Stimulated activated naive CD8-positive, alpha-beta T cell treated with anti-CD3 and anti-CD28 coated beads, Interleukin-15, Interleukin-2, amounts not matched to agents 100 U/mL and 50 U/mL, for 24 hours (primary cell): ENCODE measurements around the gene RNF227.
"Not testable (repeated sequence)": the region's sequence is repeated elsewhere in the genome, so short reads cannot be mapped to it uniquely, and the experiment has no call there.

Experiments used
- ATAC-seq: fragments of 150-1000 bp; cut with Tn5 transposase; one replicate; pipeline ENCODE4 v1.10.0; 2021
- DNase-seq: peaks from one replicate; pipeline ENCODE4 v3.0.0; 2021

The RNF227 gene

DNA sequence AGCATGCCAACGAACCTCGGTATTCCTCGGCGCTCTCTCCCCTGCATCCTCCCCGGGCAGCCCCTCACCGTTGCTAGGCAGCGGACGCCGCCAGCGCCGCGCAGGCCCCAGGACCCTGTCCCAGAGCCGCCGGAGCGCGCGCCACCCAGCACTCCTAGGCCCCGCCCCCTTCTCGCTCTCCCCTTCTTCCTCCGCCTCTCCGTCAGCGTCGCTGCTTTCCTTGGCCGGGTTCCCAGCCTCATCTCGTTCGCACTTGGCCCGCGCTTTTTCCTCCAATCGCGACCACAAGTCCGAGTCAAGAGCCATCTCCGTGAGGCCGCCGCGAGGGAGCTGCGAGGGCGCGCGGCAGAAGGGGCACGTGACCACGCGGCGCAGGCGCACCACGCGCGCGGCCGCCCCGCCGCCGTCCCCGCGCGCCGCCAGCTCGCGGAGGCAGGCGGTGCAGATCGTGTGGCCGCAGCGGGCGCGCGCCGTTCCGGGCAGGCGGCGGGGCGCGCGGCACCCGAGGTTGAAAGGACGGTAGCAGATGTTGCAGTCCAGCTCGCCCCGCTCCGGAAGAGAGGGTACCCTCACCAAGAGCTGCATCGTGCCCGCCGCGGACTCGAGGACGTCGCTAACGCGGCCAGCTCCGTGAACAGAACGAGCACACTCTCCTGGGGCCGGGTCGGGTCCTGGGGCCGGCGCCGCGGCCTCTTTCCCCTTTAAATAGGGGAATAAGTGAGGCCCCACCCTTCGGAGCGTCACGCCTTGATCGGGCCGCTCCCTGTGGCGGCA, at the start of gene RNF227:
Gene RNF227, minus strand, starts transcription at position 679 of the 774 bp plus-strand sequence. Its CDS starts 94 bp downstream, at position 585.
- DNase-seq (peak; percentile 93), ATAC-seq (peak; percentile 83)

DNA sequence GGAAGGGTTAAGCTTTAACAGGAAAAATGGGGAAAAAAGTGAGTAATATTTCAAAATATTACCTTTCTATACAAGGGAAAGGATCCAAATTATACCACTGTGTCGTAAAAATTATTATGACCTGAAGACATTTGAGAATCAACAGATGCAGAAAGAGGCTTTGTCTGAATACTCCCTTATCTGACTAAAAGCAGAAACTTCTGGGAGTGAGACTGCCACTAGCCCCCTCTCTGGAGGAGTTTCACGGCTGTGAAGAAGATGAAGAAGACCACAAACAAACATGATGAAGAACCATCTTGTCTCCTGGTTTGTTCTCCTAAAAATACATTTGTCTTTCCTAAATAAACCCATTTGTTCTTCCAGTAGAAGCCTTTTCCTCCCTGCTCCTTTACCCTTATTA, 45.3 kb upstream of the RNF227 start:
- no peak for ATAC-seq

DNA sequence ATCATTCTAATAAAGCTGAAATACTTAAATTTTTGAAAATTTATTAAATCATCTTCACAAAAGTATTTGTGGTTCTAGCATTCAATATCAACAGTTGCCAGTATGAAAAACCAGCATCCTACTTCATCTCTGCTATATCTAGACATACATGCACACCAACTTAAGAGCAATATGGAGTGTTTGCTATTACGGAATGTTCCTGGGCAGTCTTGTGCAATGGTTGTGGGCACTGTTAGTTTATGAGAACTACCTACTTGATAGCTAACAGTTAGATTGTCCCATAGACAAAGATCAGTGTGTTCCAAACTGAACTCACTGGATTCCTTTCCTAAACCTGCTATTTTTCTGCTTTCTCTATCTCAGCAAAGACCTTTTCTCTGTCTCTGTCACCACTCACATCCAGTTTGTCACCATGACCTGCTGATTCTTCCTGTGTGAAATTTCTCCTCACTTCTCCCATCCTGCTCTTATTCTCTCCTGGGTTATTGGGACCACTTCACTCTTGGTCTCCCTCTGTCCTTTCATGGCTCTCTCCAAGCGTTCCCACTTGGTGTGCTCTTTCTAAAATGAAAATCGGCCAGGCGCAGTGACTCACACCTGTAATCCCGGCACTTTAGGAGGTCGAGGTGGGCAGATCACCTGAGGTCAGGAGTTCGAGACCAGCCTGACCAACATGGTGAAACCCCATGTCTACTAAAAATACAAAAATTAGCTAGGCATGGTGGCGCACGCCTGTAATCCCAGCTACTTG, 43.6 kb upstream of the RNF227 start:
- no peak for ATAC-seq
- no peak for DNase-seq

More for the DNA sequence above, 45.3 kb upstream of the RNF227 start:
- DNase-seq, result no peak

DNA sequence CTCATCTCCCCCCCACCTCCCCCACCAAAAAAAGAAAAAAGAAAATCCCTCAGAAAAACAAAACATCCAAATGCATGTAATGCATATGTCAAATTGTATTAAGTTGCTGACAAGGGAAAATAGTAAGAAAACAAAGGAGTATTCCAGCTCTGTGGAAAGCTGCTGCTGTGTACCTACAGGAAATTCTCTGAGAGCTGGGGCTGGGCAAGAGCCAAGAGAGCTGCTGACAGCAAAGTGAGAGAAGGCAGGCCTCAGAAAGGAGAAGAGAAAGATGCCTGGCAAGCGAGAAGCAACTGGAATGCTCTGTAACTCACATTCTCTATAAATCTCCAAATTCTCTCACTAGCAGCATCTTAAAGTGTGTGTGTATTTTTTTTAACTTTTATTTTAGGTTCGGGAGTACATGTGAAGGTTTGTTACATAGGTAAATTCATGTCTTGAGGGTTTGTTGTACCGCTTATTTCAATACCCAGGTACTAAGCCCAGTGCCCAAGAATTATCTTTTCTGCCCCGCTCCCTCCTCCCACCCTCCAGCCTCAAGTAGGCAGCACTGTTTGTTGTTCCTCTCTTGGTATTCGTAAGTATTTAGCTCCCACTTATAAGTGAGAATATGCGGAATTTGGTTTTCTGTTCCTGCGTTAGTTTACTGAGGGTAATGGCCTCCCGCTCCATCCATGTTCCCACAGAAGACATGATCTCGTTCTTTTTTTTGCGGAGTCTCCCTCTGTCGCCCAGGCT, 40.3 kb upstream of the RNF227 start:
- no peak for ATAC-seq
- DNase-seq, result no peak

DNA sequence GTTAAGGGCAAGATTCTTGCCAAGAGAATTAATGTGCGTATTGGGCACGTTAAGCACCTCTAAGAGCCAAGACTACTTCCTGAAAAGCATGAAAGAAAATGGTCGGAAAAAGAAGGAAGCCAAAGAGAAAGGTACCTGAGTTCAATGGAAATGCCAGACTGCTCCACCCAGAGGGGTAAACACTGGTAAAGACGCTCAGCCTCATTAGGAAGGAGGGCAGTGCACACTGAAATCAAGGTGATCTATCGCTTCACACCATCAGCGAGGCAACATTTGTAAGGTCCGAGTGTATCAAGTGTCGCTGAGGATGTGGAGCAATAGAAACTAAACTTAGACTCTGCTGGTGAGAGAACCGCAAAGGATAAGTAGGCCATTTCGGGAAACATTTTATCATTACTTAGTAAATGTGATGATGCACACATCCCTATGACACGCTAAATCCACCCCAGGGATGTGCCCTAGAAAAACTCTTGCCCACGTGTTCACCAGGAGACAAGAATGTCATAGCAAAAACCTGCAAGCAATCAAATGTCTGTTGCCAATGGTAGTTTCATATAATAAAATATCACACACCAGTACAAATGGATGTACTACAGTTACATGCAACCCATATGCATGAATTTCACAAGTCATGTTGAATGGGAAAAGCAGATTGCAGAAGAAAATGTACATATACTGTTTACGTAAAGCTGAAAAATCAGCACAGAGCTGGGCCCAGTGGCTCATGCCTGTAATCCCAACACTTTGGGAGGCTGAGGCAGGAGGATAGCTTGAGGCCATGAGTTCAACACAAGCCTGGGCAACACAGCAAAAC, 39.5 kb upstream of the RNF227 start:
- no peak for ATAC-seq
- DNase-seq, result no peak

DNA sequence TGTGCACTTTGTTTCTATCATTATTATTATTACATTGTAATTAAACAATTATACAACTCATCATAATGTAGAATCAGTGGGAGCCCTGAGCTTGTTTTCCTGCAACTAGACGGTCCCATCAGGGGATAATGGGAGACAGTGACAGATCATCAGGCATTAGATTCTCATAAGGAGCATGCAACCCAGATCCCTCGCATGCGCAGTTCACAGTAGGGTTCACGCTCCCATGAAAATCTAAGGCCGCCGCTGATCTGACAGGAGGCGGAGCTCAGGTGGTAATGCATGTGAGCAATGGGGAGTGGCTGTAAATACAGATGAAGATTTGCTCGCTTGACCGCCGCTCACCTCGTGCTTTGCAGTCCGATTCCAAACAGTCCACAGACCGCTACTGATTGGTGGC, 37.2 kb upstream of the RNF227 start:
- not testable (repeated sequence) for DNase-seq

DNA sequence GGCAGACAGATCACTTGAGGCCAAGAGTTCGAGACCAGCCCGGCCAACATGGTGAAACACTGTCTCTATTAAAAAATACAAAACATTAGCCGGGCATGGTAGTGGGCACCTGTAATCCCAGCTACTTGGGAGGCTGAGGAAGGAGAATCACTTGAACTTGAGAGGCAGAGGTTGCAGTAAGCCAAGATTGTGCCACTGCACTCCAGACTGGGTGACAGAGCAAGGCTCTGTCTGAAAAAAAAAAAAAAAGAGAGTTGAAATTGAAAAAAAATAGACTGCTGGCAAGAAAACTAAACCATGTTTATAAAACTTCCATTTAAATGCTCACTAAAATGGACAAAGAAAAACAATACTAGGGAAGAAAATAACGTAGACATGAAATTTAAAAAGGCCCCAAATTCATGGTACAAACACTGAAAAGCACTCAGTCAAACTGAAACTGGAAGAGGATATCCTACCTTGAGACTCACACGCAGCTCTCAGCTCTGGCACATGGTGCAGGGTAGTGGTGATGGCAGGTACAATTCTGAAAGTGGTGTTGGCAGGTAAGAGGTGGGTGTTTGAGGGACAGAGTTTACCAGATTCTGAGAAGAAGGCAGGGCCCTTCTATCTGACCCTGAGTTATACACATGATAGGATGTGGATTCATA, 35.2 kb upstream of the RNF227 start:
- DNase-seq (peak; percentile 22), ATAC-seq (peak; percentile 87)

More for the DNA sequence above, 37.2 kb upstream of the RNF227 start:
- ATAC-seq, result not testable (repeated sequence)

DNA sequence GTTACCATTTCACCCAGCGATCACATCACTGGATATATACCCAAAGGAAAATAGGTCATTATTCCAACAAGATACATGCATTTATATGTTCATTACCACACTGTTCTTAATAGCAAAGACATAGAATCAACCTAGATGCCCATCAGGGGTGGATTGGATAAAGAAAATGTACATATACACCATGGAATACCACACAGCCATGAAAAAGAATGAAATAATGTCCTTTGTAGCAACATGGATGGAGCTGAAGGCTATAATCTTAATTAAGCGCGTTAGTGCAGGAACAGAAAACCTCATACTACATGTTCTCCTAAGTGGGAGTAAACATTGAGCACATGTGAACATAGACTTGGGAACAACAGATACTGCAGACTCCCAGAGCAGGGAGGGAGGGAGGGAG, 34.5 kb upstream of the RNF227 start:
- ATAC-seq (no peak), DNase-seq (no peak)

DNA sequence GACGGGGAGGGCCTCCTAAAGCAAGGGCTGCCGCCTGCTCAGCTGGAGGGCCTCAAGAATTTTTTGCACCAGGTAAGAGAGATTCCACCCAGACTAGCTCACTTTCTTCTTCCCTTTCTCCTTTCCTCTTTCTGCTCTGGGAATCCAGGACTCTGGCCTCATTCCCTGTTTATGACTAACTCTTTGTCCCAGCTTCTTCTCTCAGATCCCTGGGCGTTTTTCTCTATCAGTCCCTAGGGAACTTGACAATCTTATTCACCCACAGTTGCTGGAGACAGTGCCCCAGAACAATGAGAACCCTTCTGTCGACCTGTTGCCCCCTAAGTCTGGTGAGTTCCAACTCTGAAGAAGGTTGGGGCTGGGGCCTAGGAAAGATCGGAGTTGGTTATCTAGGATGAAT, 31.6 kb upstream of the RNF227 start:
- ATAC-seq, result no peak
- no peak for DNase-seq

DNA sequence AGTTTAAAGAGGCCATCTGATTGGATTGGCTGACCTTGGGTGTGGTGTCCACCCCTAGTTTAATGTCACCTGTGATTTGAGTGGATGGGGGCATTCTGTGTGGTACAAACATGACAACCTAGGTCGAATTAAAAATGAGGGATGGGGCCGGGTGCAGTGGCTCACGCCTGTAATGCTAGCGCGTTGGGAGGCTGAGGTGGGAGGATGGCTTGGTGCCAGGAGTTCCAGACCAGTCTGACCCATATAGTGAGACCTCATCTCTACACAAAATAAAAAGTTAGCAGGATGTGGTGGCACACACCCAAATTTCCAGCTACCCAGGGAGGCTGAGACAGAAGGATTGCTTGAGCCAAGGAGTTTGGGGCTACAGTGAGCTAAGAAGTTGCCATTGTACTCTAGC, 30.4 kb upstream of the RNF227 start:
- DNase-seq (no peak), ATAC-seq (no peak)

DNA sequence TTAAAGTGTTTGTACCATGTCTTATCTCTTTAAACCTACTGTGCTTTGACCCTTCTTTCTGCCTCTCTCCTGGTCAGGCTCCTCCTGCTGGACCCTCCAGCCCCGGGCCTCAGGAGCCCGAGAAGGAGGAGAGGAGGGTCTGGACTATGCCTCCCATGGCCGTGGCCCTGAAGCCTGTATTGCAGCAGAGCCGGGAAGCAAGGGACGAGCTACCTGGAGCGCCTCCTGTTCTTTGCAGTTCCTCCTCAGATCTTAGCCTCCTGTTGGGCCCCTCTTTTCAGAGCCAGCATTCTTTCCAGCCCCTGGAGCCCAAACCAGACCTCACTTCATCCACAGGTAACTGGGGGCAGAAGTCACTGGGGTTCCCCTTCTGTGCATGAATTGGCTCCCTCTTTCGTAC, 29.6 kb upstream of the RNF227 start:
- ATAC-seq, result no peak
- DNase-seq, result no peak

DNA sequence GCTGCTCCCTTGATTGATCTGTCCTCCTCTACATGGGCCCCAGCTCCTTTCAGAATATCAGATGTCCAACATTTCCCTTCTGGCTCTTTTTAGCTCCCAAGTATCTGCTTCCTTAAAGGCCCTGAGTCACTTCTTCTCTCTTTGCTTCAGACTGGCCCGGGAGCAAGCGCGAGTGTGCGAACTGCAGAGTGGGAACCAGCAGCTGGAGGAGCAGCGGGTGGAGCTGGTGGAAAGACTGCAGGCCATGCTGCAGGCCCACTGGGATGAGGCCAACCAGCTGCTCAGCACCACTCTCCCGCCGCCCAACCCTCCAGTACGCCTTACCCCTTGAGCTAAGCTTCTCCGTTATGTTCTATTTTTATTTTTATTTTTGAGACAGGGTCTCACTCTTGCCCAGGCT, 28.2 kb upstream of the RNF227 start:
- ATAC-seq (no peak), DNase-seq (no peak)

DNA sequence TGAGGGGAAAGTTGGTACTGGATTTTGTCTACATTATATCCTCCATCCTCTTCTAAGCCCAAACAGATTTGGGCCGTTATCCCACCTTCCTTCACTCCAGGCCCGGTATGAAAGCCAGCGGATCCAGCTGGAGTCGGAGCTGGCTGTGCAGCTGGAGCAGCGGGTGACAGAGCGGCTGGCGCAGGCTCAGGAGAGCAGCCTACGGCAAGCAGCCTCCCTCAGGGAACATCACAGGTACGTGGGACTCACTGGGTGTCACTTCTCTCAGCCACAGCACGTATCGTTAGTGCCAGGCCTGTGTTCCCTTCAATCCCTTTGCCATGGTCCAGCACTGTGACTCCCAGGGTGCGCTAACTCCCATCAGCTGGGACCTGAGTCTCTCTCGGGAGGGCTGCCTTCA, 27.2 kb upstream of the RNF227 start:
- no peak for DNase-seq
- no peak for ATAC-seq

DNA sequence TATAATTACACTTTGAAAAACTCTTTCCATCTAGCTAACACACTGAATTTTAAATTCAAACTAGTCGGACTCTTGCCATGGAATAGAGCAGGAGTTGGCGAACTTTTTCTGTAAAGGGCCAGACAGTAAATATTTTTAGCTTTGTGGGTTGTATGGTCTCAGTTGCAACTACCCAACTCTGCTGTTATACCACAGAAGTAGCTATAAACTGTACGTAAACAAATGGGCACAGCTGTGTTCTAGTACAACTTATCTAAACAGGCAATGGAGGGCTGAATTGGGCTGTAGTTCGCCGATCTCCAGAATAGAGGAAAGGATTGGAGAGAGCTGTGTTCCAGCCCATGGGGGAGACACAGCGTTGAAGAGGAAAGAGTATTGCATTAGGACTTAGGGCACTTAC, 24.7 kb upstream of the RNF227 start:
- DNase-seq (no peak), ATAC-seq (no peak)

DNA sequence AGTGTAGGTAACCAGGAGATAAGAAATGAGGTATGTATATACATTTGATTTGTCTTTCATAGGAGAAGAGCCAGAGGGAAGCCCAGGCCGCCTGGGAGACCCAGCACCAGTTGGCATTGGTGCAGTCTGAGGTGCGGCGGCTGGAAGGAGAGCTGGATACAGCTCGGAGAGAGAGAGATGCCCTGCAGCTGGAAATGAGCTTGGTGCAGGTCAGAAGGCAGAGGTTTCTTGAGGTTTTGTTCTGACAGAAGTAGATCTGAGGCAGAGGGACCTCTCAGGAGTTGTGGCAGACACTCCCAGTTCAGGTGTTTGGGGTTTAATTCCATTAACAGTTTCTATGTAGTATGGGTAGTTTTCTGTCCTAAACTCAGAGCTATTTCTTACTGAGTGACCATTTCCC, 23.9 kb upstream of the RNF227 start:
- DNase-seq, result no peak
- no peak for ATAC-seq

DNA sequence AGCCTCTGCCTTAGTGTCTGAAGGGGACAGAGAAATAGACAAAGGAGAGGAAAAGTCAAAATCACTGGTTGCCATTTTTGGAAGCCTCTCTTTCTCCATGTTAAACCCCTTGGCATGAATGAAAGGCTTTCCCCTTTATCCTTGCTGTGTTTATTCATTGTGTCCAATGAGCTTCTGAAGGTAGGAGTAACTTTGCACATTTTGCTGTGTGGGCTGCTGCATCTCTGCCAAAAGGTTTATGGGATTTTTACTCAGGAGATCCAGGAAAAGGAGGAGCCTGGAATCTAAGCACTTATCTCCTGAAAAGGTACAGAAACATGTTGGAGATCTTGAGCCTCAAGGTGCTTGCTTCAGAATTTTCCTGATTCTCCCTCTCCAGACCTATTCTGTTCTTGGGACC, 19.8 kb upstream of the RNF227 start:
- DNase-seq, result no peak
- ATAC-seq, result no peak

DNA sequence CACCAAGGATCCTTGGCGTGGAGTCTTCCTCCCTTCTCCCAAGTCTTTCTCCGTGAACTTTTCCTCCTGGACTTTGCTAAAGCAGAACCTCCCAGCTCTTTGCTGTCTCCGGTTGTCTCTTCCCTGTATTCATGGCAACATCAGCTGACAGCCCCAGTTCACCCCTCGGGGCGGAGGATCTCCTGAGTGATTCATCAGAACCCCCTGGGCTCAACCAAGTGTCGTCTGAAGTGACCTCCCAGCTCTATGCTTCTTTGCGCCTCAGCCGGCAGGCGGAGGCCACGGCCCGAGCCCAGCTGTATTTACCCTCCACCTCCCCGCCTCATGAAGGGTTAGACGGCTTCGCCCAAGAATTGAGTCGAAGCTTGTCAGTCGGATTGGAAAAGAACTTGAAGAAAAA, 16.9 kb upstream of the RNF227 start:
- DNase-seq (peak; percentile 44), ATAC-seq (no peak)

DNA sequence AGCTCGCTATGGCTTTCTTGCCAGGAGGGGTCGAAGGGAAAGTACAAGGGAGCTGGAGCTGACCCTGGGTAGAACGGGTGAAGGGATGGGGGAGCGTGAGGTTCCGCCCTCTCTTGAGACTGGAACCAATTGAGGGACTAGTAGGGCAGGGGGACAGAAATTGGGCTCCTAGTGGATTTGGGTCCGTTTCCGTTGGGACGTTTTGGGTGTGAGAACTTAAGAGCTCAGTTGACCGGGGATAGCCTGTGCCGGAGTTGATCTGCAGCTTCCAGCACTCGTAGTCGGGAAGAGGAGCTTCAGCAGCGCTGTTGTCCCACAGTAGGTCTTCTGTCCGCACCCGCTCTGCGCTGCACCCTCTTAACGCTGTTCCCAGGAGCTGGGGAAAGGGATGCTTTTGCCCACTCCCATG, 16.4 kb upstream of the RNF227 start:
- peak; percentile 36 for ATAC-seq
- peak; percentile 36 for DNase-seq

DNA sequence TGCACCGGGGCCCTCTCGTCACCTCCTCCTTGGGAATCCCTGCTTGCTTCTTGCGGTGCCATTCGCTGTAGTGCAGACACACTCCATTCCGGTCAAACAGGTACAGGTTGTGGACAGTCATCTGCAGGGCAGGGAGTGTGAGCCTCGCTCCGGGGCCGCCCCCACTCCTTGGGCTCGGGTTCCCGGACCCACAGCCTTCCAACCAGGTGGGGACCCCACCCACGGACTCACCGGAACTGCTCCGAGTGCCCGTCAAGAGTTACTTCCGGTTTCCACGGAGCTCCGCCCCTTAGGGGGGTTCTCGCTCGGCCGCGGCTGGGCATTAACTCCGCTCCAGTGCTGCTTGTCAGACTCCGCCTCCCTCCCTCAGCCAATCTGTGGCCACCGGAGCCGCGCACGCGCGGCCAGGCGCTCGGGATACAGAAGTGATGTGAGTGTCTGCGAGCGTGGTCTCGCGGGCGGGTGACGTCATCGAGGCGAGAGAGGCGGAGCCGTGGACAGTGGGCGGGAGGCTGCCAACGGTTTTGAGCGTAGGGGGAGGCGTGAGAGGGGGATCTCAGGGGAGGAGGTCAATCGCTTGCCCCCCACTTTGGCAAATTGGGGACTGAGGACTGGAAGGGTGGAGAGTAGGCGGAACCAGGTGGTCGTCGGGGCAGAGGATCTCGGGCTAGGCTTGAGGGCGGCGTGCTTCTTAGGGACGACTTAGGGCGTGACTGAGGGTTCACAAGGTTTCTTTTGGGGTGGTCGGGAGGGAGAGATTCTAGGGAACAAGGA, 15.8 kb upstream of the RNF227 start, which contains the start of the genes CNTROB and TRAPPC1:
Gene CNTROB, plus strand, starts transcription at position 498 of the 774 bp plus-strand sequence. CDS start 874 bp downstream, outside the sequence.
Gene TRAPPC1, minus strand, starts transcription at position 238 of the 774 bp plus-strand sequence. Its CDS starts 117 bp downstream, at position 121.
- peak; percentile 99 for DNase-seq
- ATAC-seq, result peak; percentile 98
